ENCODE results near the gene NOS1.
A peak's percentile ranks its signal among the peaks of the same experiment; 100 is the strongest.

NOS1 gene

GRCh38 chr12:117380083-117380482 is 18.7 kb upstream of the NOS1 start:
- TF ChIP-seq GATA3 (IDR thresholded peaks at IDR 0.05; ENCODE audit: low read depth, low read length) = no peak
- no peak for TF ChIP-seq GATA2 (IDR thresholded peaks at IDR 0.05; ENCODE audit: low read depth, low read length)

DNA sequence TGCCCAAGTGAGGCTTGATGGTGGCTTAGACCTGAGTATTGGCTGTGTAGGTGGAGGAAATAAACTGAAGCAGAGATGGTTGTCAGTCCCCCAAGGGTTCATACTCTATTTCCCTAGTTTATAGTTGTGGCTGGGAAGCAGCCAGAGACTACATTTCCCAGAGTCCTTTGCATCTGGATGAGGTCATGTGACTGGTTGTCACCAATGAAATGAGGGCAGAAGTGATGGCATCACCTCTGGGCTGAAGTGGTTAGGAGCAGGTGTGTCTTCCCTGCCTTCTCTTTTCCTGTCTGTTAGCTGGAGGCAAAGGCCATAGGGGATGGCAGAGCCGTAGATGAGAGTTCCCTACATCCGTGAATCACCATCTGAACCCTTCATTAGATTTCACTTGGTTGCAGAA is 16.3 kb upstream of the NOS1 start:
- TF ChIP-seq GATA2 (IDR thresholded peaks at IDR 0.05; ENCODE audit: low read depth, low read length) (no peak), GATA3 (IDR thresholded peaks at IDR 0.05; ENCODE audit: low read depth, low read length) (no peak)

DNA sequence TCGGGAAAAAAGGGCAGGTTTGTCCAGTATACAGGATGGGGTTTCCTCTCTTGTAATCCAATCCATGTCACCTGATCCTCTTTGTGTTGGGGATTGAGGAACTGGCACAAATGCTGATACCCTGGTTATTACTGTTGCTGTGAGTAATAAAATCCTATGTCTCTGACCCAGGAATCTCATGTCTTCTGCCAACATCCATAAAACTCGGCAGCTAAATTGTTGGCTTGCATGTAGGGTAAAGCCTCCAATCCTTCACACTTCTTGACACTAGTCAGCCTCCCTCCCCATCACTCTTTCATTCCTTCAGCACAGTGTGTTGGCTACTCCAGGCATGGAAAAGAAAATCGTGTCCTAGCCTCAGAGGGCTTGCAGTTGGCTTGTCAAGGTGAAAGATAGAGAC is 9.2 kb upstream of the NOS1 start:
- TF ChIP-seq GATA3 (IDR thresholded peaks at IDR 0.05; ENCODE audit: low read depth, low read length) (no peak), GATA2 (IDR thresholded peaks at IDR 0.05; ENCODE audit: low read depth, low read length) (no peak)

DNA sequence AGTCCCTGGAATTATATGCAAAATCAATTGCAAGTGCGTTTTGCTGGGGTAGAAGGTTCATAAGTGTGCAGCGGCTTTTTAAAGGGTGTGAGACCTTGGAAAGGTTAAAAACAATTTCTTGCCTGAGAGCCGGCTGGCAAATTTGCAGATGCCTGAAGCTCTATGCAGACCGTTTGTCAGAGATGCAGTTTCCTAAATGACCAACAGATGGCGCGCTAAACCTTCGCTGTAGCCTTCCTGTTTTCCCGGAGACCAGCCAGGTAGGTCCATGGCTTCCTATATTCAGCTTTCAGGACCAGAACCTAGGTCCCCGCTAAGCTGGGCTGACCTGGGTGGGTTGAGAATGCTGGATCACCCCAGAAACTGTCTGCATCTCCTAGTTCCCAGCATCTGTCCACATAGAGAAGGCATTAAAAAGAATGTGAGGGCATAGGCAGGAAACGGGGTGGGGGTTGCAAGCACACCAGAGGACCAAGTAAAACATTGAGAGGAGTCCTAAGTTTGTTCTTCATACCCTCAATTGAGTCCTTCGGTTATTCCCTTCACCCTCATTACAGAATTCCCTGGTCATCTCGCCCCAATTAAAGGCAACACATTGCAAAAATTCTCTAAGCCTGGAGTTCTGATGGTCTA is 5.7 kb upstream of the NOS1 start:
- TF ChIP-seq GATA3 (IDR thresholded peaks at IDR 0.05; ENCODE audit: low read depth, low read length) = no peak

- TF ChIP-seq GATA2 (IDR thresholded peaks at IDR 0.05; ENCODE audit: low read depth, low read length) (peak; percentile 40), GATA3 (IDR thresholded peaks at IDR 0.05; ENCODE audit: low read depth, low read length) (no peak)
Measured at GRCh38 chr12:117365049-117365616, 3.7 kb upstream of the NOS1 start.

GRCh38 chr12:117363953-117364486 is 2.6 kb upstream of the NOS1 start:
- no peak for TF ChIP-seq GATA2 (IDR thresholded peaks at IDR 0.05; ENCODE audit: low read depth, low read length)
- TF ChIP-seq GATA3 (IDR thresholded peaks at IDR 0.05; ENCODE audit: low read depth, low read length) = no peak

DNA sequence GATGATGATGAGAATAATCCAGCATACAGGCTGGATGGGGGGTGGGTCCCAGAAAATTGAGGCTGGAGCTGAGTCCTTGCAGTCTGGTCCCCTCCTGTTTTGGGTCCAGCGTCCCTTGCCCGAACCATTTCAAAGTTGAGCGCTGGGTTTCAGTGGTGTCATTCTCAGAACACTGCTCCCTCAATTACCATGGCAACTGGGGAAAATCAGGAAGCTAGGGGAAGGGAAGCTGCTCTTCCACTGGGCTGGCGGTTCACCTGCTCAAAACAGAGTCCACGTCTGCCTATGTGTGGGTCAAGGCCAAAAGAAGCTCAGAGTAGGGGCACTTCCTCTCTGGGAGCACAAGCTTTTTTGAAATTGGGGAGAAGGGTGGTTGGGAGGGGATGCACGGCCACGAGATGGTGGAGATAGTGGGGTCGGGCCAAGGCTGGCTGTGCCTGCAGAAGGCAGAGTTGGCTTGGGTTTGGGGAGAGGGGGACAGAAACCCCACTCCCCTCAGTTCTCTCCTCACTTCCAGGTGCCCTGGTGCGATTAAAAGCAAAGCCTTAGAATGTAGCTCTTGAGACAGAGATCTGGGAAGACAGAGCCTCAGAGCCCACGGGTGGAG is 1.7 kb upstream of the NOS1 start:
- TF ChIP-seq GATA2 (IDR thresholded peaks at IDR 0.05; ENCODE audit: low read depth, low read length) = peak; percentile 90
- TF ChIP-seq GATA3 (IDR thresholded peaks at IDR 0.05; ENCODE audit: low read depth, low read length) = no peak; the same call in 1 of the 2 replicates

DNA sequence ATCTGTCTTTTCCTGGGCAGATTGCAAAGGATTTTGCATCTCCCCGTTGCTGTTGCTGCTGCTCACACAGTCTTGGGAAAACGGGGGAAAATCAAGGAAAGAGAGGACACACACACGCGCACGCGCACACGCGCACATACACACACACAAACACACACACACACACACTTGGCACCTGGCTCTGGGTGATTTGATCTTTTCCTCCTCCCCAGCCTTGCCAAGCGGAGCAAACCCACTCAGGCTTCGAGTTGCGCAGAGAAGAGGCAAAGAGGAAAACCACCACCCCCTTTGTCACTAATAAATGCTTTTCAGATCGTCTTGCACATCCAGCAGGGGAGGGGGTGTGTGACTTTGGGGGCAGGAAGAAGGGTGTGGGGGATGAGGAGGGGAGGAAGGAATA is 965 bp upstream of the NOS1 start:
- TF ChIP-seq GATA2 (IDR thresholded peaks at IDR 0.05; ENCODE audit: low read depth, low read length) = no peak
- no peak for TF ChIP-seq GATA3 (IDR thresholded peaks at IDR 0.05; ENCODE audit: low read depth, low read length)

DNA sequence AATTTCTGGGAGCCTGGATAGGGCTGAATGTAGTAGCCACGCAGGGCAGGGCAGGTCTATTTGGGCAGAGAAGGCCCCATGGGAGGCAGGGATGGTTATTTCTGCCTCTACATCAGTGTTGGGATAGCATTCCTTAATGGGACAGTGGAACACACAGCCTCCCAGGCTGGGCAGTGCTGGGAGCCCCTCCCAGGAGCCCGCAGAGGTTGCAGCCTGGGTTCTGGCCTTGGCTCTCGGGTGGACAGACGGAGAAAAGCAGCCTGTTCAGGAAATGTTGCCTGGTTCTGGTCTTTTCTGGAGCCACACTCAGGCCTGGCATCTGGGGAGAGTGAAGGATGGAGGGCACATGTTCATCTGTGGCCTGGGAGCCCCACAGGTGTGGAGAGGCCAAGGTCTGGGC is 479 bp upstream of the NOS1 start:
- TF ChIP-seq GATA2 (IDR thresholded peaks at IDR 0.05; ENCODE audit: low read depth, low read length) (no peak), GATA3 (IDR thresholded peaks at IDR 0.05; ENCODE audit: low read depth, low read length) (no peak)

- TF ChIP-seq GATA3 (IDR thresholded peaks at IDR 0.05; ENCODE audit: low read depth, low read length) (no peak), GATA2 (IDR thresholded peaks at IDR 0.05; ENCODE audit: low read depth, low read length) (no peak)
Measured at GRCh38 chr12:117360551-117361346, 677 bp downstream of the NOS1 start.

DNA sequence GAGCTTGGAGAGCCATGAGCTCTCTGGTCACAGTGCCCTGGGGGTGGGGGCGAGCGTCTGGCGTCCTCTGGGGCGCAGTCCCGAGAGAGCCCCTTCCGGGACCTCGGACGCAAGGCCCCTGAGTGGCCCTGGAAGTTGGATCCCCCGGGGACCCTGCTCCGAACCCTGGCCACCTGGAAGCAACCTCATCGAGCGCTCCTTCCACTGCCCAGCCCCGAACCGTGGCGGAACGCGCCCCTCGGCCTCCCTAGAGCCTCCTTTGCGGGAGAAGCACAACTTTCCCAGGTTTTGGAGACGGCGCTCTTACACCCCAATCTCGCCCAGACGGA is 1.2 kb downstream of the NOS1 start:
- TF ChIP-seq GATA2 (IDR thresholded peaks at IDR 0.05; ENCODE audit: low read depth, low read length) = no peak
- TF ChIP-seq GATA3 (IDR thresholded peaks at IDR 0.05; ENCODE audit: low read depth, low read length) = no peak

DNA sequence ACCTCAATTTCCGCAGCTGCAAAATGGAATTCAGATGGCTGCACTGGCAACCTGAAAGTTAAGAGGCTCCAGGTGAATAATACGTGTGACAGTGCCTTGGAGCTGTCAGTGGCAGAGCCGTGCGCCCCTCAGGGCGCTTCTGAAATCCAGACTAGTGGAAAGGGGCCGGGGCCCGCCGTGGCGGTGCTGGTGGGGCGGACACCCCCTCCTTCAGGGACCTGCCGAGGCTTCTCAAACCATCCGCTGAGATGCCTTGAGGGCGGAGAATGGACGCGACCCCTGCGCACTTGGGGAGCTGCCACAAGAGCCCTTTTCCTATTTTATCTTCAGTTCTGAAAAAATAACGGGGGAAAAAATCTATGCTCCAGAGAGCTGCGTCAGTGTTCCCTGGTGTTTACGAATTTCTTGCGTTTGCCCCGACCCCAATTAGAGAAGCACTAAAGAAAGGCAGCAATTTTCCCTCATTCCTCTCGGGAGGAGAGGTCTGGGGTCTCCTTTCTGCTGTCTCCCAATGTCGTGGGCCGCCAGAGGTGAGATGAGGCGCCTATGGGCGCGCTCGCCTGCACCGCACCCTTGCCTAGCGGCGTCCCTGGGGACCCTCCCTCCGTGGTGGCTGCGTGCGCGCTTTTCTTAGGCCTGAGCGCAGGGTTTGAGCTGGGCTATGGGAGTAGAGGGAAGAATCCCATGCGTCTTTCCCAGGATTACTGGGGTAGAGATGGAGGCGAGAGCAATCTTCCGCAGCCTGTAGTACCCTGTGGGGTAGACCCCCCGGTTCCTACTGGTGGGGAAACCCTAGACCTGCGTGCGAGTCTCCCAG is 2.2 kb downstream of the NOS1 start:
- no peak for TF ChIP-seq GATA3 (IDR thresholded peaks at IDR 0.05; ENCODE audit: low read depth, low read length)
- TF ChIP-seq GATA2 (IDR thresholded peaks at IDR 0.05; ENCODE audit: low read depth, low read length) = no peak

- TF ChIP-seq GATA3 (IDR thresholded peaks at IDR 0.05; ENCODE audit: low read depth, low read length) = no peak
- no peak for TF ChIP-seq GATA2 (IDR thresholded peaks at IDR 0.05; ENCODE audit: low read depth, low read length)
Measured at GRCh38 chr12:117356048-117356447, 5.4 kb downstream of the NOS1 start.

DNA sequence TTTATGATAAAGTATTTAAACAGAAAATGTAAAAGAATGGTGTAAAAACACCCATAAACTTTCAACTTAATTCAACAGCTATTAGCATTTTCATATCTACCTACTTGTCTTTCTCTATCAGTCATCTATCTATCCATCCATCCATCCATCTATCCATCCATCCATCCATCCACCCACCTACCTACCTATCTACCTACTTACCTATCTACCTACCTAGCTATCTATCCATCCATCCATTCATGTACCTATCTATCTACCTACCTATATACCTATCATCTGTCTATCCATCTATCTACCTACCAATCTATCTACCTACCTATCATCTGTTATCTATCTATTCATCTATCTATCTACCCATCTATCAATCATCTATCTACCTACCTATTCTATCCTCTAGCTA is 8.5 kb downstream of the NOS1 start:
- TF ChIP-seq GATA2 (IDR thresholded peaks at IDR 0.05; ENCODE audit: low read depth, low read length) (no peak), GATA3 (IDR thresholded peaks at IDR 0.05; ENCODE audit: low read depth, low read length) (no peak)

Measured in SH-SY5Y (cell line).